Lower leg skin (tissue), 4 donors: ENCODE data around the gene BMP6. TPM values are rescaled to one million over a fixed set of nuclear protein-coding genes. Genes with fewer than 3 reads are reported as not detected.

Experiments
- DNase-seq, 2 donors: peaks; one replicate each; pipeline ENCODE4 v3.0.0-alpha.2; 2019; ENCODE audit warnings: low spot score in 2 of 2
- H3K4me3 ChIP-seq: fragments of 200-600 bp; sonication (generic); 2 replicates; pipeline ENCODE4 v1.5.1; 2017; ENCODE audit warnings: mild to moderate bottlenecking, low read depth; ENCODE audit not compliant: poor library complexity, severe bottlenecking
- POLR2A ChIP-seq, 2 donors: fragments of 450-650 bp; IDR thresholded peaks; one replicate each; pipeline ENCODE4 v1.6.1; 2016 to 2017; ENCODE audit warnings: antibody characterized with exemption in 2 of 2, mild to moderate bottlenecking in 1 of 2, moderate library complexity in 1 of 2
- WGBS, 2 donors: methylation state at CpG; one replicate each; pipeline ENCODE4 v1.1.5; 2018; 5-methylcytosine and 5-hydroxymethylcytosine counted together
- intact Hi-C: fragments of 100-400 bp; cut with DNase I; formaldehyde crosslinking; loops from one replicate; pipeline ENCODE4 v1.15.0; 2023; ENCODE audit warnings: low total_unique reads
- total RNA-seq, 4 donors: library from RNA; depleted of rRNA; stranded (reverse); fragments of >200 nt; gene quantifications; one replicate each; pipeline ENCODE4 v1.1.0, GENCODE V29; 2016
- TF ChIP-seq, protein P1 (sequence below), 3 donors: fragments of 450-650 bp; IDR thresholded peaks; one replicate each; pipeline ENCODE4 v1.5.1; 2016; ENCODE audit warnings: antibody characterized with exemption in 3 of 3, mild to moderate bottlenecking in 3 of 3, moderate library complexity in 2 of 3

Gene BMP6
- total RNA-seq, 4 donors from 2014 or later, result 1.7 to 11.2 (median 6.2) TPM

DNA sequence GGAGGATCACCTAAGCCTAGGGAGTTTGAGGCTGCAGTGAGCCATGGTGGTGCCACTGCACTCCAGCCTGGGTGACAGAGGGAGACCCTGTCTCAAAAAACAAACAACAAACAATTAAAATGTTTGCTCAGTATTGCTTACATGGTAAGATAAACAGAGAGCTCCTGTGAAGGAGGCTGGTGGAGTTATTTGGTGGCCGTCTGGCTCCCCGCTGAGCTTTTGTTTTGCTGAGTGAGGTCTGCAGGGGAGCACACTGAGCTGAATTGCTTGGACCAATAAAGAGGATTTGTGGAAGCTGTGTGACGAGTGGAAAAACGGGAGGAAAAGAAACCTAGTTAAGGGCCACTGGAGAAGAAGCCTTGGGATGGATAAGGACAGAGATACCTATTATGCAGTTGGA, 41.1 kb upstream of the BMP6 start:
- intact Hi-C loops, result no loop called here
- TF ChIP-seq POLR2A (IDR thresholded peaks at IDR 0.05), result no peak
- TF ChIP-seq, protein P1, sequence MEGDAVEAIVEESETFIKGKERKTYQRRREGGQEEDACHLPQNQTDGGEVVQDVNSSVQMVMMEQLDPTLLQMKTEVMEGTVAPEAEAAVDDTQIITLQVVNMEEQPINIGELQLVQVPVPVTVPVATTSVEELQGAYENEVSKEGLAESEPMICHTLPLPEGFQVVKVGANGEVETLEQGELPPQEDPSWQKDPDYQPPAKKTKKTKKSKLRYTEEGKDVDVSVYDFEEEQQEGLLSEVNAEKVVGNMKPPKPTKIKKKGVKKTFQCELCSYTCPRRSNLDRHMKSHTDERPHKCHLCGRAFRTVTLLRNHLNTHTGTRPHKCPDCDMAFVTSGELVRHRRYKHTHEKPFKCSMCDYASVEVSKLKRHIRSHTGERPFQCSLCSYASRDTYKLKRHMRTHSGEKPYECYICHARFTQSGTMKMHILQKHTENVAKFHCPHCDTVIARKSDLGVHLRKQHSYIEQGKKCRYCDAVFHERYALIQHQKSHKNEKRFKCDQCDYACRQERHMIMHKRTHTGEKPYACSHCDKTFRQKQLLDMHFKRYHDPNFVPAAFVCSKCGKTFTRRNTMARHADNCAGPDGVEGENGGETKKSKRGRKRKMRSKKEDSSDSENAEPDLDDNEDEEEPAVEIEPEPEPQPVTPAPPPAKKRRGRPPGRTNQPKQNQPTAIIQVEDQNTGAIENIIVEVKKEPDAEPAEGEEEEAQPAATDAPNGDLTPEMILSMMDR (IDR thresholded peaks at IDR 0.05), result no peak
- no peak for DNase-seq
- H3K4me3 ChIP-seq, result no peak overlapping the region
- 74 to 84% methylated on average over 4 of the region's 4 CpGs for WGBS, 2 donors

DNA sequence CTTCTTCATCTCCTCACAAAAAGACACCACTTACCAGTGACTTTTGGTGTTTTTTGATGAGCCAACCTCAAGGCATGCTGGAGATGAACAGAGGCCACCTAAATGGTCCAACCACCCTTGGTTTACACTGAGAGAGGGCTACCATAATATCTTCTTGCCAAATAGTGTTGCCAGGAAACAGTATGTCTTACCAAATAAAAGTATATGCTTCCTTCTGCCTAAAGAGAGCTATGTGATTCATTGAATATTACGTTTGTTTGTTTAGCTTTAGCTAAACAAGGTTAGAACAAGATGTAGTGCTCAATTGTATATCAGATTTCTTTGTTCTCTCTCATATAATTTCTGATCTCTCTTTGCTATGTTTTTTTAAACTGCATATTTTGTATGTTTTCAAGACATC, 40.6 kb upstream of the BMP6 start:
- 58 to 67% methylated on average over 1 of the region's 1 CpG for WGBS, 2 donors
- no peak for DNase-seq
- TF ChIP-seq, protein P1 (IDR thresholded peaks at IDR 0.05), result no peak
- no peak for TF ChIP-seq POLR2A (IDR thresholded peaks at IDR 0.05)
- H3K4me3 ChIP-seq, result no peak overlapping the region
- intact Hi-C loops, result no loop called here

DNA sequence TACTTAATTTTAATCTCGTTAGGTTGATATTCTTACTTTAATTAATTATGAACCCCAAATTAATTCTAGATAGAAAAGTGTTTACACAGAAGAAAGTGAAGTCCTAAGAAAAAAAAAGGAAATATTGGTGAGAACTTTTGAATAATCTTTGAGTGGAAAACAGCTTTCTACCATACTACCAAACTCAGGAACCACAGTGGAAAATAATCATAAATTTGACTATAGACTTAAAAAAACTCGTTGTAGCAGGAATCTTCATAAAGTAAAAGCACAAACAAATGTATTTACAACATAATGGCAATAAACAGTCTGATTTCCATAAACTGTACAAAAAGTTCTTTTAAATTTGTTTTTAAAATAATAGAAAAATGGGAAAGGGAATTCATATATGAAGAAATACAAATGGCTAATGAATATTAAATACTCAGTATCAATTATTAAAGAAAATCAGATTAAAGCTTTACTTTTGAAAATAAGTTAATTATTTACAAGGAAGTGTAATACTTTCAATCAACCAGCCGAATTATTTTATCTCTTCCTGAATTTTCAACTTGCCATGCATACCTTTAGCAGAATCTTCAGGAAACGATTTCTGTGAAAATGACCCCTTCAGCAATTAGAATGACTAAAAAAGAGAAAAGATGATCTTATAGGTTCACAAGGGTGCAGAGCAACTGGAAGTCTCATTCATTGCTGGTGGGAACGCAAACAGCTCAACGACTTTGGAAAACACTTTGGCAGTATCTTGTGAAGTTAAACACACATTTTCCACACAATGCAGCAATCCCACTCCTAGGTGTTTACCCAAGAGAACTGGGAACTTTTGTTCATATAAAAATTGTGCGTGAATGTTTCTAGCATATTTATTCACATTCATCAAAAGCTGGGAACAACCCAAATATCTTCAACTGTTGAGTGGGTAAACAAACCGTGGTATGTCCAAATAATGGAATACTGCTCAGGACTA, 38.5 kb upstream of the BMP6 start:
- WGBS, 2 donors, result 82 to 85% methylated on average over 8 of the region's 8 CpGs
- TF ChIP-seq, protein P1 (IDR thresholded peaks at IDR 0.05), result no peak
- no peak for TF ChIP-seq POLR2A (IDR thresholded peaks at IDR 0.05)
- DNase-seq, result no peak
- no peak overlapping the region for H3K4me3 ChIP-seq
- intact Hi-C loops, result no loop called here

DNA sequence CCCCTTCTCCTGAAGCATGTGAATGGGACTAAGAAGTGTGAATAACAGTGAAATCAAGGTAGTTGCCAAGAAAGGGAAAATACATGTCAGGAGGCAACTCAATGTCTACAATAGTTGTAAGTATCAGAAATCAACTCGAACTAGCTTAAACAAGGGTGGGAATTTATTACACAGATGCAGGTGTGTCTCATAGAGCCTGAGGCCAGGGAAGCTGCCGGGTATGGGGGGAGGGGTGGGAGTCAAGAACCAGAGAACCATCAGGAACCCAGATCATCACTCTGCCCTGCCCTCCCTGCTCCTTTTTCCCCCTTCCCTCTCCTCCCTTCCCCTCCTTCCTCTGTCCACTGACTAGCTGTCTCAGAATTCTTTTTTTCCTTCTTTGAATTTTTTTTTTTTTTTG, 34.9 kb upstream of the BMP6 start:
- intact Hi-C loops, result no loop called here
- TF ChIP-seq, protein P1 (IDR thresholded peaks at IDR 0.05), result no peak
- TF ChIP-seq POLR2A (IDR thresholded peaks at IDR 0.05), result no peak
- no peak for DNase-seq
- 51 to 54% methylated on average over 2 of the region's 2 CpGs for WGBS, 2 donors
- H3K4me3 ChIP-seq, result no peak overlapping the region

DNA sequence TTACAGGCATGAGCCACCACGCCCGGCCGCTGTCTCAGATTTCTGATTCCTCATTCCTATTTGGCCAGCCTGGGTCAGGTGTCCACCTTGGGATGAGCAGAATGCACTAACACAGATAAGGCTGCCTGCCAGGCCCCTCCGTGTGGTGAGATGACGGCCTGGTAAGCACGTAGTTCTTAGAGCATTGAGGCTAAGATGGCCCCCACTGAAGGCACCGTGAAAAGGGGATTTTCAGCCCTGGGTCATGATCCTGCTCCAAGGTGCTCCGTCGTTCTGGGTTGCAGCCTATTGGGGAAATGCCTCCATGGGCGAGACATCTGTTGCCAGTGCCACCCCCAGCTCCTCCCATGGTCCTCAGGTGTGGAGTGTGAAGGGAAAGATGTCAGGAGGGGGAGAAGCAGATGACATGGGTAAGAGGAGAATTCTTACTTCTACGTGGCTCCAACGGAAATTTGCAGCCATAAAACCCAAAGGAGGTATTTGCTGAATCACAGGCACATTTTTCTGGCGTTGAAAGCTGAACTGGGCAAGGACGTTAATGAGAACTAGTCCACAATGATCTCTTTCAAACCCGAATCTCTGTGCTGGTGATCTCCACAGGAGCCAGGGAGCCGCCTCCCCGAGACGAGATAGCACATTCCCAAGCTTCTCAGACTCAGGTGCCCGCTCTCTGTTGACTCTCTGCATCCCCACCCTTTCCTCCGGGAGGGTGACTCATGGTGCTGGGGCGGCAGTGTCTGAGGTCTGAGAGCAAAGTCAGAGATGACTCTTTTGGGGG, 34.0 kb upstream of the BMP6 start:
- DNase-seq, result no peak
- intact Hi-C loops, result no loop called here
- 52 to 58% methylated on average over 21 of the region's 21 CpGs for WGBS, 2 donors
- TF ChIP-seq, protein P1 (IDR thresholded peaks at IDR 0.05), result no peak
- TF ChIP-seq POLR2A (IDR thresholded peaks at IDR 0.05), result no peak
- H3K4me3 ChIP-seq, result no peak overlapping the region
